HepG2 (cell line): ENCODE measurements around the gene CCDC18. TPM values are rescaled to one million over a fixed set of nuclear protein-coding genes. Genes with fewer than 3 reads are reported as not detected.
A peak's percentile ranks its signal among the peaks of the same experiment; 100 is the strongest.
"Not testable (repeated sequence)": the region's sequence is repeated elsewhere in the genome, so short reads cannot be mapped to it uniquely, and the experiment has no call there.

Experiments
- ATAC-seq: fragments of 200-7000 bp; cut with Tn5 transposase; 3 replicates; pipeline ENCODE4 v1.9.1; 2020; ENCODE audit warnings: mild to moderate bottlenecking, moderate library complexity
- BruUV-seq: library from RNA; stranded (reverse); fragments of 400-500 nt; replicated peaks from 2 replicates; lab custom pipeline; 2021; lab: Mats Ljungman, UMichigan
- CTCF ChIA-PET: fragments of 300-600 bp; formaldehyde crosslinking; extraction: SDS; loops from one replicate; lab custom pipeline; 2021; ENCODE audit warnings: low total read pairs, inconsistent platforms, low intra/inter-chr PET ratio; lab: Yijun Ruan, JAX
- POLR2A ChIA-PET: fragments of 350-600 bp; sonication (Branson Sonifier 250); formaldehyde crosslinking; loops from one replicate; lab custom pipeline; 2020; ENCODE audit warnings: antibody characterized with exemption, inconsistent platforms; lab: Yijun Ruan, JAX
- DNase-seq: peaks from one replicate; pipeline ENCODE4 v3.0.0-alpha.2; 2015; ENCODE audit warnings: low spot score
- FAIRE-seq: peaks from 3 replicates; lab custom pipeline; 2011; peaks lifted over from hg19 to GRCh38; lab: Jason Lieb, UNC
- H2AFZ ChIP-seq: one replicate; pipeline ENCODE4 v1.6.1; 2011; ENCODE audit warnings: low read length, inconsistent platforms
- H3K27ac ChIP-seq: fragments of 300-600 bp; 3 replicates; pipeline ENCODE4 v1.8.0; 2011; ENCODE audit warnings: mixed run types, mild to moderate bottlenecking, mixed read lengths, low read length, inconsistent platforms; ENCODE audit not compliant: insufficient read depth; ENCODE audit errors: extremely low read length
- H3K27me3 ChIP-seq, 2 experiments: fragments of 200-600 bp in 1 of 2; 2 replicates in 1 of 2; 3 replicates in 1 of 2; pipeline versions ENCODE4 v1.6.0 to v1.8.0; 2011; ENCODE audit warnings: low read length in 2 of 2, mild to moderate bottlenecking in 2 of 2, moderate library complexity in 2 of 2, inconsistent platforms in 1 of 2; ENCODE audit not compliant: insufficient read depth in 2 of 2, control insufficient read depth in 1 of 2
- H3K36me3 ChIP-seq, 2 experiments: fragments of 200-600 bp in 1 of 2; replicated peaks in 1 of 2; 2 replicates in 1 of 2; 3 replicates in 1 of 2; pipeline versions ENCODE4 v1.5.1 to v1.8.0; 2011; ENCODE audit warnings: low read length in 2 of 2, inconsistent platforms in 1 of 2; ENCODE audit not compliant: insufficient read depth in 2 of 2, control insufficient read depth in 1 of 2
- H3K4me1 ChIP-seq: 2 replicates; pipeline ENCODE4 v1.5.1; 2012; ENCODE audit warnings: low read length, inconsistent platforms; ENCODE audit not compliant: insufficient read depth
- H3K4me2 ChIP-seq: 2 replicates; pipeline ENCODE4 v1.6.0; 2011; ENCODE audit warnings: low read depth, low read length, inconsistent platforms
- H3K4me3 ChIP-seq, 3 experiments: fragments of 200-600 bp in 1 of 3; sonication (generic), shearing (Covaris generic) in 1 of 3; replicated peaks in 1 of 3; 2 replicates each; pipeline ENCODE4 v1.5.1; 2011 to 2016; ENCODE audit warnings: low read length in 3 of 3, inconsistent platforms in 2 of 3, low read depth in 2 of 3, mild to moderate bottlenecking in 2 of 3, control low read depth in 1 of 3, mixed read lengths in 1 of 3; ENCODE audit not compliant: insufficient read depth in 1 of 3
- H3K79me2 ChIP-seq: one replicate; pipeline ENCODE4 v1.6.1; 2011; ENCODE audit warnings: low read length, inconsistent platforms; ENCODE audit not compliant: insufficient read depth
- H3K9ac ChIP-seq: 2 replicates; pipeline ENCODE4 v1.6.0; 2011; ENCODE audit warnings: mild to moderate bottlenecking, low read depth, low read length, inconsistent platforms; ENCODE audit not compliant: insufficient read depth
- H3K9me3 ChIP-seq: 2 replicates; pipeline ENCODE4 v1.5.1; 2012; ENCODE audit warnings: mild to moderate bottlenecking, low read length
- H4K20me1 ChIP-seq: 2 replicates; pipeline ENCODE4 v1.6.0; 2011; ENCODE audit warnings: inconsistent platforms, mild to moderate bottlenecking, low read length, moderate library complexity; ENCODE audit not compliant: insufficient read depth
- ZMYM3 ChIP-seq: sonication (generic); formaldehyde crosslinking; IDR thresholded peaks from 2 replicates; pipeline ENCODE4 v1.5.1; 2020; ENCODE audit warnings: mild to moderate bottlenecking, missing genetic modification reagents
- ZNF460 ChIP-seq: sonication (generic); formaldehyde crosslinking; IDR thresholded peaks from 2 replicates; pipeline ENCODE4 v1.5.1; 2020; ENCODE audit warnings: missing genetic modification reagents, mild to moderate bottlenecking, borderline replicate concordance
- ZNF609 ChIP-seq: sonication (generic); formaldehyde crosslinking; IDR thresholded peaks from 2 replicates; pipeline ENCODE4 v1.4.0; 2020; ENCODE audit warnings: mild to moderate bottlenecking, missing genetic modification reagents, borderline replicate concordance
- WGBS: methylation state at CpG from one replicate; pipeline ENCODE4 v1.1.6; 2017; ENCODE audit warnings: low lambda C conversion rate; 5-methylcytosine and 5-hydroxymethylcytosine counted together
- in situ Hi-C: cut with HindIII; loops from 2 replicates; pipeline ENCODE4 v1.10.0; 2017; ENCODE audit warnings: low pct_unique_long_range_greater_than_20kb; ENCODE audit not compliant: extremely low pct_ligation_motif_present
- intact Hi-C: fragments of 100-400 bp; cut with micrococcal nuclease; formaldehyde crosslinking; loops from one replicate; pipeline ENCODE4 v1.10.0; 2022; ENCODE audit not compliant: unreplicated experiment
- polyA plus RNA-seq, 8 experiments: library from polyadenylated mRNA; depleted of rRNA in 3 of 8; stranded (reverse) in 7 of 8; unstranded in 1 of 8; fragments of >200 nt; fragmentation: Illumina TruSeq in 4 of 8; extraction: Trizol in 4 of 8; gene quantifications; 2 replicates each; pipeline versions ENCODE4 v1.2.1 to v1.2.3, GENCODE V29; 2011 to 2016; ENCODE audit warnings: low read depth in 4 of 8, missing spikeins in 1 of 8, mixed read lengths in 1 of 8; ENCODE audit not compliant: insufficient read depth in 1 of 8
- total RNA-seq, 5 experiments: library from RNA; depleted of rRNA; stranded (reverse); fragments of >200 nt; fragmentation: Illumina TruSeq; extraction: Trizol; gene quantifications; 2 replicates each; pipeline ENCODE4 v1.2.3, GENCODE V29; 2016; ENCODE audit warnings: low read depth in 1 of 5

The CCDC18 gene
- total and polyA plus RNA-seq, 2 of the 13 experiments (the other 11 are each of a cell fraction or from before 2014, with no cell fraction given) = 1.9 to 18.4 TPM

DNA sequence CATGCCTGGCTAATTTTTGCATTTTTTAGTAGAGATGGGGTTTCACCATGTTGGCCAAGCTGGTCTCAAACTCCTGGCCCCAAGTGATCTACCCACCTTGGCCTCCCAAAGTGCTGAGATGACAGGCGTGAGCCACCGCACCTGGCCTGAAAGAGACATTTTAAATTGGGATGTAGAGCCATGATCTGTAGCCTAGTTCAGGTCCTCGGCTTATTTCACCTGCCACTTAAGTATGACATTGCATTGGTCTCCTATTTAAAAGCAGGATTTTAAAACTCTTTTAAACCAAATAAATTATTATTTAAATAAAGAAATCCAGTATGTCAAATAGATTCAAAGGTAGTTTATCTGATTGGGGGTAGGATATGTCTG is 94.7 kb downstream of the CCDC18 start:
- H3K4me3 ChIP-seq = peak overlapping the region in 1 of 3 experiments; percentile 56; a peak in 1 of 6 replicates
- peak overlapping the region; percentile 75 for H3K4me2 ChIP-seq
- H2AFZ ChIP-seq, H4K20me1 ChIP-seq, H3K79me2 ChIP-seq, H3K9ac ChIP-seq, H3K36me3 ChIP-seq, H3K27me3 ChIP-seq, H3K9me3 ChIP-seq, BruUV-seq, in situ Hi-C loops, FAIRE-seq, CTCF ChIA-PET, DNase-seq: not testable (repeated sequence)
- intact Hi-C loops = loop anchor here (1.0 kb wide), 1 partner anchor 46 kb away; no protein-coding TSS in a partner anchor
- 42% methylated on average over 3 of the region's 3 CpGs for WGBS
- TF ChIP-seq ZMYM3 (CRISPR knock-in tag) (0 out of 2 replicates have a peak, but pooled peaks have one; percentile 26), ZNF460 (peak; percentile 34; the same call in 1 of the 2 replicates), ZNF609 (CRISPR knock-in tag) (0 out of 2 replicates have a peak, but pooled peaks have one; percentile 5)
- peak overlapping the region; percentile 94 for H3K27ac ChIP-seq
- peaks cover 35% of the 10 kb centered on the region for H3K4me1 ChIP-seq
- peak; percentile 41 for ATAC-seq
- POLR2A ChIA-PET = interaction anchor here (0.6 to 2.3 kb wide), 10 partner anchors 13 to 444 kb away, joined by 3 to 22 read pairs (median 6); partner anchors contain the start of genes DR1, MTF2 and RPL5
